Measurements from ENCODE around the gene KIF13A. TPM values are rescaled to one million over a fixed set of nuclear protein-coding genes. Genes with fewer than 3 reads are reported as not detected.

Gene KIF13A
- 68.6 TPM for total RNA-seq

GRCh38 chr6:17987447-17987696, at the start of gene KIF13A:
KIF13A (minus strand) TSS chr6:17987635; CDS start chr6:17987463, 172 bp downstream.

Other genes starting within 250 kb of the KIF13A start
- gene NHLRC1, start 135.0 kb upstream of the KIF13A start, total RNA-seq, result 2.8 TPM
- gene TPMT, start 167.4 kb upstream of the KIF13A start, total RNA-seq, result 14.4 TPM
- gene KDM1B, start 167.8 kb upstream of the KIF13A start, total RNA-seq, result 39.4 TPM

Measured in camera-type eye (tissue), 1 donor.